Measurements from ENCODE around the gene NRARP.

The NRARP gene

GRCh38 chr9:137275588-137276472 lies 26.2 kb downstream of the NRARP start:
- H4K20me1 ChIP-seq = peaks cover 9 to 62% (median 27%) of the 10 kb centered on the region in 11 experiments; a peak in 21 of 22 replicates
- H3K27ac ChIP-seq = peak overlapping the region; percentile 76 to 95 (median 88); a peak in 21 of 22 replicates
- peak overlapping the region; percentile 74 to 93 (median 82); a peak in 21 of 22 replicates for H3K9ac ChIP-seq
- H3K36me3 ChIP-seq = peaks cover 15 to 45% (median 36%) of the 10 kb centered on the region in 11 experiments
- H3K4me2 ChIP-seq = peak overlapping the region; percentile 84 to 100 (median 98)
- H3K27me3 ChIP-seq = no peaks in the 10 kb centered on the region
- H3K4me1 ChIP-seq = peaks cover 79 to 100% (median 99%) of the 10 kb centered on the region in 10 experiments
- no peaks in the 10 kb centered on the region for H3K9me3 ChIP-seq (replicated peaks in 1 of 11)
- TF ChIP-seq Cebpa-rat (IDR thresholded peaks at IDR 0.05) = no peak
- peak overlapping the region in 9 of 10 experiments; percentile 41 to 92 (median 60); a peak in 15 of 20 replicates for H3K4me3 ChIP-seq

- Histone ChIP-seq H3K4me2 (peak overlapping the region; percentile 84 to 100 (median 98)), H3K9me3 (replicated peaks in 1 of 11) (no peaks in the 10 kb centered on the region), H3K27ac (peak overlapping the region in 10 of 11 experiments; percentile 84 to 95 (median 89); a peak in 18 of 22 replicates), H3K36me3 (peaks cover 15 to 49% (median 34%) of the 10 kb centered on the region in 11 experiments), H3K4me1 (peaks cover 78 to 100% (median 99%) of the 10 kb centered on the region in 10 experiments), H3K27me3 (no peaks in the 10 kb centered on the region), H3K4me3 (peak overlapping the region in 4 of 10 experiments; percentile 31 to 81 (median 46); a peak in 4 of 20 replicates), H3K9ac (peak overlapping the region; percentile 74 to 93 (median 82); a peak in 19 of 22 replicates), H4K20me1 (peaks cover 9 to 61% (median 31%) of the 10 kb centered on the region in 11 experiments; a peak in 21 of 22 replicates)
- no peak; a peak in 2 of 22 replicates for TF ChIP-seq Cebpa-rat (IDR thresholded peaks at IDR 0.05)
These were observed 26.9 kb downstream of the NRARP start for GRCh38 chr9:137275203-137275587.

GRCh38 chr9:137273611-137274320 lies 28.3 kb downstream of the NRARP start:
- H4K20me1 ChIP-seq = peaks cover 11 to 60% (median 37%) of the 10 kb centered on the region in 11 experiments; a peak in 21 of 22 replicates
- H3K4me3 ChIP-seq = peak overlapping the region in 2 of 10 experiments; percentile 19 to 47; a peak in 2 of 20 replicates
- peak overlapping the region in 10 of 11 experiments; percentile 19 to 80 (median 58); a peak in 16 of 22 replicates for H3K9ac ChIP-seq
- H3K9me3 ChIP-seq (replicated peaks in 1 of 11) = no peaks in the 10 kb centered on the region
- H3K4me2 ChIP-seq = peak overlapping the region; percentile 84 to 100 (median 98)
- no peak for TF ChIP-seq Cebpa-rat (IDR thresholded peaks at IDR 0.05)
- peaks cover 77 to 100% (median 99%) of the 10 kb centered on the region in 10 experiments for H3K4me1 ChIP-seq
- peaks cover 20 to 51% (median 40%) of the 10 kb centered on the region in 11 experiments for H3K36me3 ChIP-seq
- no peaks in the 10 kb centered on the region for H3K27me3 ChIP-seq
- peak overlapping the region in 9 of 11 experiments; percentile 49 to 95 (median 90); a peak in 18 of 22 replicates for H3K27ac ChIP-seq

GRCh38 chr9:137273095-137273490 lies 29.0 kb downstream of the NRARP start:
- Histone ChIP-seq H4K20me1 (peaks cover 11 to 61% (median 40%) of the 10 kb centered on the region in 11 experiments; a peak in 20 of 22 replicates), H3K27ac (peak overlapping the region in 1 of 11 experiments; percentile 69; a peak in 1 of 22 replicates), H3K4me3 (no peak overlapping the region), H3K9me3 (replicated peaks in 1 of 11) (no peaks in the 10 kb centered on the region), H3K36me3 (peaks cover 23 to 54% (median 41%) of the 10 kb centered on the region in 11 experiments), H3K4me2 (peak overlapping the region in 8 of 11 experiments; percentile 82 to 98 (median 93); a peak in 13 of 22 replicates), H3K4me1 (peaks cover 79 to 100% (median 99%) of the 10 kb centered on the region in 10 experiments), H3K27me3 (no peaks in the 10 kb centered on the region), H3K9ac (peak overlapping the region in 3 of 11 experiments; percentile 1 to 68 (median 65); a peak in 1 of 22 replicates)
- no peak for TF ChIP-seq Cebpa-rat (IDR thresholded peaks at IDR 0.05)

GRCh38 chr9:137272241-137273094 lies 29.6 kb downstream of the NRARP start:
- H3K9ac ChIP-seq = peak overlapping the region in 8 of 11 experiments; percentile 35 to 68 (median 62); a peak in 16 of 22 replicates
- no peaks in the 10 kb centered on the region for H3K27me3 ChIP-seq
- peak overlapping the region; percentile 67 to 98 (median 87) for H3K4me2 ChIP-seq
- peaks cover 11 to 68% (median 40%) of the 10 kb centered on the region in 11 experiments; a peak in 20 of 22 replicates for H4K20me1 ChIP-seq
- no peaks in the 10 kb centered on the region for H3K9me3 ChIP-seq (replicated peaks in 1 of 11)
- peak overlapping the region in 2 of 10 experiments; percentile 19 to 25; a peak in 4 of 20 replicates for H3K4me3 ChIP-seq
- peak overlapping the region in 8 of 11 experiments; percentile 23 to 75 (median 67); a peak in 15 of 22 replicates for H3K27ac ChIP-seq
- no peak for TF ChIP-seq Cebpa-rat (IDR thresholded peaks at IDR 0.05)
- H3K4me1 ChIP-seq = peaks cover 85 to 100% (median 99%) of the 10 kb centered on the region in 10 experiments
- peaks cover 26 to 60% (median 45%) of the 10 kb centered on the region in 11 experiments for H3K36me3 ChIP-seq

GRCh38 chr9:137271696-137272076 lies 30.4 kb downstream of the NRARP start:
- Histone ChIP-seq H3K4me2 (peak overlapping the region; percentile 67 to 98 (median 87)), H4K20me1 (peaks cover 11 to 68% (median 40%) of the 10 kb centered on the region in 11 experiments; a peak in 20 of 22 replicates), H3K27ac (peak overlapping the region in 8 of 11 experiments; percentile 32 to 75 (median 67); a peak in 14 of 22 replicates), H3K4me1 (peaks cover 86 to 100% (median 97%) of the 10 kb centered on the region in 10 experiments), H3K36me3 (peaks cover 34 to 68% (median 53%) of the 10 kb centered on the region in 11 experiments), H3K27me3 (no peaks in the 10 kb centered on the region), H3K9ac (peak overlapping the region in 9 of 11 experiments; percentile 7 to 68 (median 62); a peak in 17 of 22 replicates), H3K9me3 (replicated peaks in 1 of 11) (no peaks in the 10 kb centered on the region), H3K4me3 (no peak overlapping the region; a peak in 1 of 20 replicates)
- TF ChIP-seq Cebpa-rat (IDR thresholded peaks at IDR 0.05) = no peak

GRCh38 chr9:137270929-137271695 lies 31.0 kb downstream of the NRARP start:
- H3K9me3 ChIP-seq (replicated peaks in 1 of 11) = no peaks in the 10 kb centered on the region
- peaks cover 40 to 74% (median 59%) of the 10 kb centered on the region in 11 experiments for H3K36me3 ChIP-seq
- H3K9ac ChIP-seq = peak overlapping the region in 9 of 11 experiments; percentile 7 to 69 (median 62); a peak in 17 of 22 replicates
- peak overlapping the region; percentile 67 to 98 (median 87) for H3K4me2 ChIP-seq
- peaks cover 86 to 100% (median 92%) of the 10 kb centered on the region in 10 experiments for H3K4me1 ChIP-seq
- H3K27ac ChIP-seq = peak overlapping the region in 9 of 11 experiments; percentile 15 to 75 (median 66); a peak in 17 of 22 replicates
- peak overlapping the region in 2 of 10 experiments; percentile 12 to 19; a peak in 2 of 20 replicates for H3K4me3 ChIP-seq
- peaks cover 11 to 73% (median 40%) of the 10 kb centered on the region in 11 experiments; a peak in 20 of 22 replicates for H4K20me1 ChIP-seq
- no peak for TF ChIP-seq Cebpa-rat (IDR thresholded peaks at IDR 0.05)
- no peaks in the 10 kb centered on the region for H3K27me3 ChIP-seq
